ENCODE measurements around the gene COL1A1.

The COL1A1 gene

DNA sequence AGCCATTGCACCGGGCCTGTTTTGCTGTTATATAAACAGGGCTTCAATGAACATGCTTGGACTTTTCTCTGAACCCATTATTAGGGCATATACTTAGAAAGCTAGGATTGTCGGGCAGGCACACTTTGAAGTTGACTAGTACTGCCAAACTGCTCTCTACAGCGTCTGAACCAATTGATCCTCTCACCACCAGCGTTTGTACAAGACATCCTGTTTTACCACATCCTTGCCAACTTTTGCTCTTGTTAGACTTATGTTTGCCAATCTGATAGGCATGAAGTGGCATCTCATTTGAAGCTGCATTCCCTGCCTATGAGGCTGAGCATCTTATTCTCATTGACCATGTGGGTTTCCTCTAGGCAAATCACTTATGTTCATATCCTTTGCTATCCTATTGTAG is 43.5 kb downstream of the COL1A1 start:
- DNase-seq (ENCODE audit: low read depth in 3 of 3, low spot score in 1 of 3) = no peak

DNA sequence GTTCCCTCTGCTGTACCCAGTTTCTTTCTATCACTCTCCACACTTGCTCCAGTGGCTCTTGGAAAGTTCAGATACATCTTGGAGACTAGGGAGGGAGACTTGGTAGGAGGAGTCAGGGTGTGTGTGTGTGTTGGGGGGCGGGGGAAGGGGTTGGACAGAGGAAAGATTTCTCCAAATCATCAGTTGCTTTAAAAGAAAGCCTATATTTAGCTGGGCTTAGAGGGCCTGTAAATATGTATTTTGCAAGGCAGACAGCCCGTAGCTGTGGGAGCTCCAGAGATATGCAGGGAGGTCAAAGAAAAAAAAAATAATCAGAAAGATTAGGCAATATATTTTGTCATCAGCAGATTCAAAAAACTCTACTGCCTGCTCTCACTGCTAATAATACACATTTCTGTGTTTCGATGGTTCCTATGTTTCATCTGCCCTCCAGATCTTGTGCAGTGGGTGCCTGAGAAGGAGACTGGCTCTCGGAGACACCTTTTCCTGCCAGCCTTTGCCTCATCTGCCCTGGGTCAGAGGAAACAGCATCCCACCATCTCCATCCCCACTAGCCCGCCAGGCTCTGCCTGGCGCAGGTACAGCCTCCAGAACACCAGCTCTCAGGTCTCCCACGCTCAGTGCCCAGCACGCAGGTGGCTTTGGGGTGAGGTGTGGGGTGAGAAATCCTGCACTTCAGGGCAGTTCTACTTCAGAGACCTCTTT is 46.2 kb downstream of the COL1A1 start:
- DNase-seq (ENCODE audit: low read depth in 3 of 3, low spot score in 1 of 3) = no peak

DNA sequence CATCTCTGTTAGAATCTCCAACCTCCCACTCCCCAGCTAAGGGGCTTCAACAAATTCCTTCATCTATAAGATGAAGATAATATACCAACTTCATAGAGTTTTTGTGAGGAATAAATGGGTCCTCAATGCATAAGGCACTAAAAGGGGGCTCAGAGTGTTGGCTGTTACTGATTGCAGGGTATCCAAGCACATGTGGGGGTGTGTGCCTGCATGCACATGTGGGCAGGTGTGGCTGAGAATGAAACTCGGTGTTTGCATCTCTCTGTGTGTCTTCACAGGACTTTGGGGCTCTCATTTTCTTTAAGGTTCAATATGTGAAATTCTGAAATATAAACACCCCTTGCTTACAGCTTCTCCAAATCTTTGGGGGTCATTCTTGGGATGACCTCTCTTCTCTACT is 46.8 kb downstream of the COL1A1 start:
- DNase-seq (ENCODE audit: low read depth in 3 of 3, low spot score in 1 of 3) = no peak

DNA sequence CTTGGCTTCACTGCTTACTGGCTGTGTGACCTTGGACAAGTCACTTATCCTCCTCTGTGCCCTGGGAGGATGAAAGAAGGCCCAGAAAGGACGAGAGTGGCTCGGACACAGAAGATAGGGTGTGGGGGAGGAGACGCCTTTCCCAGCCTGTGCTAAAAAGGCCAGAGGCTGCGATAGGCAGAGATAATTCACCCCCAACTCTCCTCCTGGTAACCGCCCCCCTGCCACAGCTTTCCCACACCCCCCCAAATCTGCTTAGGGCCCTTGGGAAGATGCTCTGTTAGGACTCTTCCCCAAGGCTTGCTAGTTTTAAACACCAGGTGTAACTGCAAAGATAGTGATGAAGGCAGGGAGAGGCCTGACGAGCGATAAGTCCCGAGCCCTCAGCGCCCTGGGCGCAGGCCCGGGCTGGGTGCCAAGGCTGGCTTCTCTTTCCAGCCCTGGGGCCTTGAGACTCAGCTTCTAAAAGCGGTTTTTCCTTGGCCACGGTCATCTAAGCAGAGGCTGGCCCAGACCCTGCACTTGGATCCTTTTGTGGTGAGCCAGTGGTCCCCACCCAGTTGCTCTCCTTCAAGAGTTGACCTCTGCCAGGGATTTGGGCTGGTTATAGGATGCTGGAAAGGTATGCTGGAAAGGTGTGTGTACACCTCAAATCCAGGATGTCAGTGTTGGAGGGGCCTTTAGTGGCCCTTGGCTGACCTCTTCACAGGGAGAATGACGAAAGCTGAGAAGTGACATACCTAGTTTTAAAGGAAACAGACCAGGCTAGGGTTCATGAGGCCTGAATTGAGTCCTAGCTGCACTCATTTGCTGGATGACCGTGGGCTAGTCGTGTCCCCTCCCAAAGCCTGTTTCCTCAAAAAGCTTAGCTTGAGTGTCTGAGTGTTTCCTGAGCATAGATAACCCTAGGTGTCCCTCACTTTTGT is 47.5 kb downstream of the COL1A1 start:
- no peak for DNase-seq (ENCODE audit: low read depth in 3 of 3, low spot score in 1 of 3)

DNA sequence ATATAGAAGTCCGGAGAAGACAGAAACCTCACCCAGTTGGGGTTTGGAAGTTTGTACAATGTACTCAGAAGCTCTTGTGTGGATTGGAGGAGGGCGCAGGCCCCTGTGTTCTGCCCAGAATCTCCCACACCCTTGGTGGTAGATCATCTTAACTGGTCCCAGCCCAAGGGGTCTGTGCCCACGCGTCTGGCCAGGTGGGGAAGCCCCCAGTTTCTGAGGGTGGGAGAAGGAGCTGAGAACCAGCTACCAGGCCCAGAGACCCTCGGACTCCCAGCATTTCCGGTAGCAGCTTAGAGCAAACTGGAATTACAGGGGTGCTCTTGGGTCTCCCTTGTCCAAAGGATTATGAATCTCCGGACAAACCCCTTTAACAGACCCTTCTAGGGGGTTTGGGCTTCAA is 48.7 kb downstream of the COL1A1 start:
- no peak for DNase-seq (ENCODE audit: low read depth in 3 of 3, low spot score in 1 of 3)

DNA sequence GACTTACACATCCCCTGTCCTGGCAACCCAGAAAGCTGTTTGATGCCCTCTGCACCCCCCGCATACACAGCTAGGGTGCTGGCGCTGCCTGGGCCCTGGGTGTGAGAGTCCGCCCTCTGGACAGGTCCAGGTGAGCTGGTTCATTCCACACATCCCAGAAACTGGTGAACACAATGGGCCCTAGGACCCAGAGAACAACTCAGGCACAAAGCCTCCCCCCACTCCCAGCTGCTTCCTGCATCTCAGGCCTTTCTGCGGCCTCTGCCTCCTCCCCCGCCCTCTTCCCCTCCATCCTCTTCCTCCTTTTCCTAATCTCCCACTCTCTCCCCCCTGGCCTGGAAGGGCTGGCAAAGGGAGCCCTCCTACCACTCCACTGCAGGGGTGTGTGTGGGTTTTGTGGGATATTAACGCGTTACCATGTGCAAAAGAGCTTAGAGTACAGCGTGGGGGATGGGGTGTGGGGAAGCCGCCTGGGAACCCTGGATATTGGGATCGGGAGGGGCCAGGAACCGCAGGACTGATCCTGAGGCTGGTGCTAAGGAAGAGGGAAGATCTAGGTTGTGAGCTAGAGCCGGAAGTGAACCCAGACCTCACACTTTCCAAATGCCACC is 49.4 kb downstream of the COL1A1 start:
- DNase-seq (ENCODE audit: low read depth in 3 of 3, low spot score in 1 of 3) = no peak

DNA sequence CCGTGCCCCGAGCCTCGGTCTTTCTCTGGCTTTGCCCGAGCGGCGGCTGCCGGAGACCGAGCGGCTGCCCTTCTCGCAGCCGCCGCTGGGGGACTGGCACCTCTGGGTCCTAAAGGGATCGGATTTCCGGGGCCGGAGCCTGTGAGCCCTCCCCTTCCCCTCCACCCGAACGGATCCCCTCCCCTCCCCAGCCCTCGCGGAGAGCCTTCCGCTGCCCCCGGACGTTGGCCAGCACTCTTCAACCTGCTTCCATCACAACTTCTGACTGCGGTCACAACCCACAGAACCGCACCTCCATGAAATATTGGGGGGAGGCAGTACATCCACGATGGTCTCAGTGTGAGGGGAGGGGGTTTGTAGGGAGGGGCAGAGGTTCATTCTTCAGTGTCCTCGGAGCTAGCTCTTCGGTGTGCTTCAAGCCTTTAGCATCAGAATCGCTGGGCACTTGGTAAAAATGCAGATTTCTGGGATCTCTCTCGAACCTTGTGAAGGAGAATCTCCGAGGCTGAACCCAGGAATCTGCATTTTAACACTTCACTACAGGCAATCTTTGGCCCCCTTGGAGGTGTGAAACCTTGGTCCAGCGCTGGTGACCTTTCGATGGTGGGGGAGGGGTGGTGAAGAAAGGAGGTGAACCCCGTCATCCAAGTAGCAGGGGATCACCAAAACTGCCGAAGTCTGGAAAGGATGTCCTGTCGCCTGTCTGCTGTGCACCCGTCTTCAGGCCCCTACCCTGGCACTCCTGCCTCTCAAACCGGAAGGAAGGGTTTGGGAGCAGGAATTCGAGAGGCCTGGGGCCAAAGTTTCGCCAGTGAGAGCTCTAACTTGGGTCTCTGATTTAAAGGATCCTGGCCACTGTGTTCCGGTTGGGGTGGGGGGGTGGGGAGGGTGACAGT is 50.1 kb downstream of the COL1A1 start:
- peak; percentile 44 to 71 (median 60) for DNase-seq (ENCODE audit: low read depth in 3 of 3, low spot score in 1 of 3)

DNA sequence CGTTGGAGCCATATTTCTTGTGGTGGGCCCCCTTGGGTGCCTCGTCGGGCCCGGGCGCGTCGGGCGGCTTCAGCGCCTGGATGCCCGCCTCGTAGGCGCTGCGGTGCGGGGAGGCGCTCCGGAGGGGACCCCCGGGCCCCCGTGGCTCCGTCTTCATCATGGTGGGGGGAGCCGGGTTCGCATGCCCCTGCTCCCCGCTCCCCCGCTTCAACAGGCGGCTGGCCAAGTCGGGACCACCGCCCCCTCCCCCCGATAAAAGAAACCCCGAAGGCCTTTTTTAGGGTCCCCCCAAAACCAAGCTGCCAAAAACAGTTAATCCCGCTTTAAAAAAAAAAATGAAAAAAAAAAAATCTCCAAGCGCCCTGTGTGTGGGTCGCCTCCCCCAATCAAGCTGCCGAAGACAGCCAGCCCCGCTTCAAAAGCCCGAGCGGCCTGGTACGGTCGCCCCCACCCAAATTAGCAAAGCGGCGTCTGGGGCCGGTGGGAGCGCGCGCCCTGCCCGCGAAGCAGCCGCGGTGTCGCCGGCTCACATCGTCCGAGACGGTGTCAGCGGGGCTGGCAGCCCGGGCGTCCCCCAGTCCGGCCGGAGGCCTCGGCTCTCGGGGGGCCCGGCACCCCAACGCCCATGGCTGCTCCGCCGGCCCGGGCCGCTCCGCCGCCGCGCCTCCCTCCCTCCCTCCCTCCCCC is 50.9 kb downstream of the COL1A1 start, which contains the start of gene PPP1R9B:
TSS of gene PPP1R9B (minus strand) at position 324 of the 687 bp plus-strand sequence. CDS start at position 160, 164 bp downstream.
- no peak for DNase-seq (ENCODE audit: low read depth in 3 of 3, low spot score in 1 of 3)

DNA sequence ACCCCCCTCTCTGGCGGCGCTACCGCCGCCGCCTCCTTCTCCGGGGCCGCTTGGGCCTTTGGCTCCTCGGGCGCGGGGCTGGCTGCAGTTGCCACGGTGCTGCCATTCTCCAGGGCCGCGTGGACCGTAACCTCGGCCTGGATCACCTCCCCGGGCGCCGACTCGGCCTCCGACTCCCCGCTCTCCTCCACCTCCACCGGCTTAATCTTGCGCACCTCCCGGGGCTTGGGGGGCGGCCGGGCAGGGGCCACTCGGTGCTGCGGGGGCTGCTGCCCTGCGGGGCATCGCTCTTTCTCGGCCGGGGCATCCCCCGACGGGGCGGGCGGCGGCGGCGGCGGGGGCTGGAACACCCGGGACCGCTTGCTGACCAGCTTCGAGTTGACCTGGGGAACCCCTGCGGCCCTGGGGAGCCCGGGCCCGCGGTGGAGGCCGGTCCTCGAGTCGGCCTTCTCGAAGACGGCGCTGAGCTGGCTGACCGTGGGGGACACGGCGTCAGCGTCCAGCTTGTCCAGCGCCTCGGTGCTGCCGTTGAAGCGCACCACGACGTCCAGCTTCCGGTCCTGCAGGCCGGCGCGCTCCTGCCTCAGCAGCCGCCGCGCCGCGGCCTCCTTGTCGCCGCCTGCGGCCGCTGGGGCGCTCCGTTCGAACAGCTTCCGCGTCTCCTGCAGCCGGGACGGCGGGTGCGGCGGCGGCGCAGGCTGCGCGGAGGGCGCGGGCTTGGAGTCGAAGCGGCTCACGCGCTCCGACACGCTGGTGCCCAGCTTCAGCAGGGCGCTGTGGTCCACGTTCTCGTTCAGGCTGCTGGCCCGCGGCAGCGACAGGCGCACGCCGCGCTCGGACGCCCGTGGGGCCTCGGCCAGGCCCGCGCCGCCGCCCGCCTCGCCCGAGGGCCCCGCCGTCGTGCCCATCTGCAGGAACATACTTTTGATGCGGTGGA is 51.7 kb downstream of the COL1A1 start:
- DNase-seq (ENCODE audit: low read depth in 3 of 3, low spot score in 1 of 3) = peak in 1 of 3 donors; percentile 35

DNA sequence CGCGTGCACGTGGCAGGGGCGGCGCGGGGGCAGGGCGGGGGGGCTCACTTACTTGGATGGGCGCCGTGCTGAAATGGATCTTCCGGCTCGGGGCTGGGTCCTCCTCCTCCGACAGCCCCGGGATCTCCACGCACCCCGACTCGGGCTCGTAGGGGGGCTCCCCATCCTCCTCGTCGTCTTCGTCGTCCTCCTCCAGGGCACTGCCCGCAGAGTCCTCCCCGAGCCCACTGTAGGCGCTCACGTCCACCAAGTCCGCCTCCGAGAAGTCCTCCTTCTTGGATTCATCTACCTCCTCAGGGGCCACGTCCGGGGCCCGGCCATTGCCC is 52.4 kb downstream of the COL1A1 start:
- DNase-seq (ENCODE audit: low read depth in 3 of 3, low spot score in 1 of 3) = no peak

DNA sequence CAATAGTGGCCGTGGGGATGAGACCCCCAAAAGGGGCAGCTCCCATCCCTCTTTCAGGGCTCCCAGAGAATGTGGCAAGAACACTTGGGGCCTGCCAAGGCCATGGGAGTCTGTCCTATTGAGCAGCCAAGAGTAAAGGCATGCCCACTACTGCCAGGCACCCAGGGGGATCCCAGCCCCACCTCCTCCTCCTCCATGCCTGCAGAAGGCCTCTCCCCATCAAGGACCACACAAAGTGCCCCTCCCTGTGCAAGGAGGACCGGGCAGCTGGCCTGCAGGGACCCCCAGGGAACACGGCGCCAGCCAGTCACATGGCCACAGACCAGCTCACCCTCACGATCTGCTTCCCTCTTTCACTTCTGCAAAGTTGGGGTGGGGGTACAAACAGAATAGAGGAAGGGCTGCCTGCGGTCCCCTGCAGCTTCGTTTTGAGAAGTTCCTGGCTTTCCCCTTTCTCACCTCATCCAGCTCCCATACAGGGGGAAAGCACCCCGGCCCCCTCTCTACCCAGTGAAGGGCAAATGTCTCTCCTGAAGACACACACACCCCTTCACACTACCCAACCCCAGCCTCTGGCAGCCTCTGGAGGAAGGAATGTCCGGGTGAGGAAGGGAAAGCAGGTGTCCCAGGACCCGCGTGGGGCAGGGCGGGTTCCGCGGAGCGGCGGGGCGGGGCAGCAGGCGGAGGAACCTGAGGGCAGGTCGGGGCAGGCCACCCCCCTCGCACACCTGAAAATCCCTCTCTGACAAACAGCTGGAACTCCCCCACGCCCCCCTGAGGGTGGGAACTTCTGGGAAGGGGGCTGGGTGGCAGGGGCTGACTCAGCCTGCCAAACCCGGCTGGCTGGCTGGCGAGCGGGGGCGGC is 53.0 kb downstream of the COL1A1 start:
- peak in 2 of 3 donors; percentile 57 to 79 for DNase-seq (ENCODE audit: low read depth in 3 of 3, low spot score in 1 of 3)

DNA sequence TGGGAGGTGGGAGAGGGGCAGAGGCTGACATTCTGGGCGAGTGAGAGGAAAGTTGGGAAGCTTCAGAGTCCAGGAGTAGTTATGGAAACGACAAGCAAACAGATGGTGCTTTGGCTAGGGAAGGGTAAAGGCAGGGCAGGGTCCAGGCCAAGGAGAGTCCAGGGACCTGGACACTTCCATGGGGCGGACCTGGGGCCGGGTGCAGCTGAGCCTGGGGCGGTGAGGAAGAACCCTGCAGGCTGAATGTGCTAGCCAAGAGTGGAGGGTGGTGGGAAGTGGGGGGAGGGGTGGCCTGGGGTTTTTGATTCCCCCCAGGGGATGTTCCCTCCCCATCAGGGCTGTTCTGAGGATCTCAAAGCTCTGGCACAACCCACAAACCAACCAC is 53.6 kb downstream of the COL1A1 start:
- DNase-seq (ENCODE audit: low read depth in 3 of 3, low spot score in 1 of 3) = no peak

DNA sequence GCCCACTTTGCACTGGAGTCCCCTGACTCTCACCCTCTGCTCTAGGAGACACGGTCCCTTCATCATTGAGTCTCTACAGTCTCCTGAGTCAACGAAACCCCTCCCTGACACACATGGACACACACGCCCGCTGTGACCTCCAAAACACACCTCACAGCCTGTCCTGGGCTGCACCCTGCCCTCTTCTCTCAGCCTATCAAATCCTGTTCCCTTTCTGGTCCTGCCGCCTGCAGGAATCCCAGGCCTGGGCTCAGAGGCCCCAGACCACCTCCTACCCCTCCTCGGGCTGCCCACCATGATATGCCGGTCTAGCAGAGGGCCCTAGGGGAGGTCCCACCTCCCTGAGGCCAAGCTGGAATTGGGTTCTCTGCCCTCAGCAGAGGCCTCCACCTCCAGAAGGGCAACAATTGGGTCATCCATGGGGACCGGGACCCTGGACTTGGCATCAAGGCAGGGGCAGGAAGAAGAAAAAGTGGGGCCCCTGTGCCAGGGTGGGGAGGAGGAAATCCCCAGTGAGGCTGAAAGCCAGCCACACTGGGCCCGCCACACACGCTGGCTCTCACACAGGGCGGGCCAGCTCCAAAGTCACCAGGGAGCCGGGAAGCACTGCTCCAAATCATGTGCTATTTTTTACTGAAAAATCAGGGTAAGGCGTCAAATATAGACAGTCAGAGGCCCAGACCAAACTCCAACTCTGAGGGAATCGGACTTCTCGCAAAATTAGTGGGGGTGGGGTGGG is 54.3 kb downstream of the COL1A1 start:
- DNase-seq (ENCODE audit: low read depth in 3 of 3, low spot score in 1 of 3) = no peak

DNA sequence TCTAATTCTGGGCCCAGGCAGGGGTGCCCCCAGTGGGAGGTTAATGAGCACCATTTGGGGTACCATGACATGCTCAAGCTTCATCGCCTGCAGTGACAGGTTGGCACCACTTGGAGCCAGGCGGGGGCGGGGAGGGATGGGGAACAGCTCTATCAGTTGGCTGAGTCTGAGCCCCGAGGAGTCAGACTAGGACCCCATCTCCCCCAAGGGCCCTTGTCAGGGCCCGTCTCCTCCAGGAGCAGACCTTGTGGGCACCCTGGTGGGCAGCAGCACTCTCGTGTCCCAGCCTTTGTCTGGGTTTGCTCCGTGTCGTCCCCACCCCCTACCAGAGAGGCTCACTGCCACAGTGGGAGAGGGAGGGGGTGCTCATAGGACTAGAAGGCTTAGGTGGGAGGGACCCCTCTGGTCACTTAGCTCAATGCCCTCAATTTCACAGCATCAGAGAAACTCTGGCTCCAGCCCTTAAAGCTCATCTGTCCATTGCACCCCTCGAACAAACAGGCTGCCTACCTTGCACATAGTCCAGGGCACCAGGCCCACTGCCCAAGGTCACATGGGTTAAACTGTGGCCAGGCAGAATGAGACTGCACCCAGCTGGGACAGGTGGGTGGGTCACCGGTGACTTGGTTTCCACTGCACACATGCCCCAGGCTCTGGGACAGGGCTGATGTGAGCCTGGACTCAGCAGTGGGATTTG is 55.1 kb downstream of the COL1A1 start:
- DNase-seq (ENCODE audit: low read depth in 3 of 3, low spot score in 1 of 3) = no peak

DNA sequence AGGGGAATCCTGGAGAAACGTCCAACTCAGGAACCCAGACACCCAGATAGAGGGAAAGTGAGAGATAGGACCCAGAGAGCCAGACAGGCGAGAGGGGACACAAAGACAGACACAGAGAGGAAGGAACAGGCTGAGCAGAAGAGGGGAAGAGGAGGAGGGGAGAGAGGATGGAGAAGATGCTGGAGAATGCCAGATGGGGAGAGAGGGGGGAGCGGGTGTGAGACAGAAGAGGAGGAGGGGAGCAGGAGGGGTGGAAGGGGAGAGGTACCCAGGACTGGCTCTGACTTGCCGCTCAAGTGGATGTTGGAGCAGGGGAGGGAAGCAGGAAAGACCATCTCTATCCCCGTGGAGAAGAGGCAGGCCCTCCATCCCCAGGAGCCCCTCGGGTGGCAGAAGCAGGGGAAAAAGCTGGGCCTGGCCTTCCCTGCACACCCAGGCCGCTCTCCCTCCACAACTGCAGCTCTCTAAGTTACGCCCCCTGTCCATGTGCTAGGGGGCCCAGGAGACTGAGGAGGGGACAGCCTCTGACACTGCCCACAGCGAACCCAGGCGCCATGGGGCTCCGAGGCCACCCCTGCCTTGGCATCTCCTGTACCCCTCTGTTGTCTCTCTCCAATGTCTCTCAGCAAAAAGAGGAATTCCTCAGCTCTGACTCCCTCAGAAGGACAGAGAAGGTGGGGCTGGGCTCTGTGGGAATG is 55.8 kb downstream of the COL1A1 start:
- no peak for DNase-seq (ENCODE audit: low read depth in 3 of 3, low spot score in 1 of 3)

DNA sequence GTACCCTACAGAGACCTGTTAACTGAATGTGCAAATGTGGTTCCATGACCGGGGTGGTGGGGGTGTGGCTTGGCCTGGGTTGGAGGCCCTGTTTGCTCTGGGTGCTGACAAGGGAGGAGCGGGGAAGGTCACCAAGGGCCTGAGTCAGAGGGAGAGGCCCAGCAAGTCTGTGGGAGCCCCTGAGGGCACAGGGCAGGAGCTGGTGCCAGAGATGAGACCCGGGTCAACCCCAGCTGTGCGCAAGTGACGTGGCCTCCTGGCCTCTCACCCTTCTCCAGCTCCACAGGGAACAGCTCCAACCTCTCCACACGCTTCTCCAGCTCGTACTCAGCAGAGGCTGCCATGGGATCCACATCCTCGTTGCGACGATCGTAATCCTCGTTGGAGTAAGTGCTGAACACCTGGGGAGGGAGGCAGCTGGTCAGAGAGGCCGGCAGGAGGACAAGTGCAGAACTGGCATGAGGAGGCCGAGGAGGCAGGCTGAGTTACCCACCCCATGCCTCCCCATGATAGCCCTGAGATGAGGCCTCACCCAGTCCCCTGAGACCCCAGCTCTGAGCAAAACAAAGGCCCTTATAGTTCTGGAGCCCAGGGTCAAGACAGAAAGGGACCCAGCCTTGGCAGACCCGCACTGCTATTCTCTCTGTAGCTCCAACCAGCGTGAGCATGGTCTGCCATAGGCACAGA is 56.4 kb downstream of the COL1A1 start:
- DNase-seq (ENCODE audit: low read depth in 3 of 3, low spot score in 1 of 3) = no peak
